Hematopoietic multipotent progenitor cell treated with erythropoietin and hydrocortisone succinate and interleukin-3 and kit ligand, for 6 days (in vitro differentiated cells): Measurements from ENCODE around the gene NUPR1.
"Not testable (repeated sequence)": the region's sequence is repeated elsewhere in the genome, so short reads cannot be mapped to it uniquely, and the experiment has no call there.

Source experiments
- DNase-seq: peaks from one replicate; pipeline ENCODE4 v3.0.0-alpha.2; 2015

The NUPR1 gene

DNA sequence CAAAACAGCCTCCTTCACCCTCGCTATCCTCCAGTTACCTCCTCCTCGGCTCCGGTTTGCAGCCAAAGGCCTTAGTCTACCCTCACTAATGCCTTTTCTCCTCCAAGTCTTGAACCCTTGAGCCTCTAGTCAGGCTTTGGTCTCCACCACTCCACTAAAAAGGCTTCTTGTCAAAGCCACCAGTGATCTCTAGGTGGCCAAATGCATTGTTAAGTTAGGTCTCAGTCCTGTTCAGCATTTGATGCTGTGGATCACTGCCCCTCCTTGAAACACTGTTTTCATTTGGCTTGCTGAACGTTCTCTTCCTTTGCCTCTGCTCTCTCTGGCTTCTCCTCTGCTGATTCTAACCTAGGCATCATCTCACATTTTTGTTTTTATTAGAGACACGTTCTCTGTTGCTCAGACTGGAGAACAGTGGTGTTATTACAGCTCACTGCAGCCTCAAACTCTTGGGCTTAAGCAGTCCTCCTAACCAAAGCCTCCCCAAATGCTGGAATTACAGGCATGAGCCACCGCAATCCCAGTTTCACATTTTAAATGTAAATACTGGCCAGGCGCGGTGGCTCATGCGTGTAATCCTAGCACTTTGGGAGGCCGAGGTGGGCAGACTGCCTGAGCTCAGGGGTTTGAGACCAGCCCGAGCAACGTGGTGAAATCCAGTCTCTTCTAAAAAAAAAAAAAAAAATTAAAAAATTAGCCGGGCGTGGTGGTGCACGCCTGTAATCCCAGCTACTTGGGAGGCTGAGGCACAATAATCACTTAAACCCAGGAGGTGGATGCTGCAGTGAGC lies 16.1 kb upstream of the NUPR1 start:
- DNase-seq: peak; percentile 24

- DNase-seq: peak; percentile 98
Observed at GRCh38 chr16:28553776-28554633, 15.2 kb upstream of the NUPR1 start, which contains the start of gene SGF29. TSS of gene SGF29 (plus strand) at chr16:28553920. CDS start at chr16:28581070, 27,150 bp downstream.

GRCh38 chr16:28549301-28549899 lies 10.6 kb upstream of the NUPR1 start:
- DNase-seq: peak; percentile 80

- no peak for DNase-seq
Observed at GRCh38 chr16:28548306-28548802, 9.6 kb upstream of the NUPR1 start.

DNA sequence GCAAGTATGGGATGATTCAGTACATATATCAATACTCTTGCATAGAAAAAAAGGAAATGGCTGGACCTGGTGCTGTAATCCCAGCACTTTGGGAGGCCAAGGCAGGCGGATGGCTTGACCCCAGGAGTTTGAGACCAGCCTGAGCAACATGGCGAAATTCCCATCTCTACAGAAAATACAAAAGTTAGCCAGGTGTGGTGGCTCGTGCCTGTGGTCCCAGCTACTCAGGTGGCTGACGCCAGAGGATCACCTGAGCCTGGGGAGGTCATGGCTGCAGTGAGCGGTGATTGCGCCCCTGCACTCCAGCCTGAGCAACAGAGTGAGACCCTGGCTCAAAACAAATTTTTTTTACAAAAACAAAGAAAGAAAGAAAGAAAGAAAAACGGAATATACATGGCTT lies 7.9 kb upstream of the NUPR1 start:
- no peak for DNase-seq

- DNase-seq: not testable (repeated sequence)
Observed at GRCh38 chr16:28545964-28546363, 7.2 kb upstream of the NUPR1 start.

DNA sequence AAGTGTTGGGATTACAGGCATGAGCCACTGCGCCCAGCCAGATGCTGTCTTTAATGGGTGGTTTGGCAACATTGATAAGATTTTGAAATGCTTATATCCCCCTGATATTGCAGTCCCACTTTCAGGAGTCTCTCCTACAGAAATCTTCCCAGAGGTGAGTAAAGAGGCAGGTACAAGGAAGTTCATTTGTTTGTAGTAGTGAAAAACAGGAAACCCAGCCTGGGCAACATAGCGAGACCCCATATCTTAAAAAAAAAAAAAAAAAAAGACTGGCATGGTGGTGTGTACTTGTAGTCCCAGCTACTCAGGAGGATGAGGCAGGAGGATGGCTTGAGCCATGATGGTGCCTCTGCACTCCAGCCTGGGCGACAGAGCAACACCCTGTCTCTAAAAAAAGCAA lies 6.2 kb upstream of the NUPR1 start:
- no peak for DNase-seq

- peak; percentile 69 for DNase-seq
Observed at GRCh38 chr16:28543072-28543471, 4.3 kb upstream of the NUPR1 start.

GRCh38 chr16:28542646-28543045 lies 3.9 kb upstream of the NUPR1 start:
- DNase-seq: no peak

- no peak for DNase-seq
Observed at GRCh38 chr16:28540346-28540745, 1.6 kb upstream of the NUPR1 start.

- DNase-seq: no peak
Observed at GRCh38 chr16:28537964-28538732, 626 bp downstream of the NUPR1 start.

GRCh38 chr16:28537076-28537475 lies 1.7 kb downstream of the NUPR1 start:
- DNase-seq: no peak

DNA sequence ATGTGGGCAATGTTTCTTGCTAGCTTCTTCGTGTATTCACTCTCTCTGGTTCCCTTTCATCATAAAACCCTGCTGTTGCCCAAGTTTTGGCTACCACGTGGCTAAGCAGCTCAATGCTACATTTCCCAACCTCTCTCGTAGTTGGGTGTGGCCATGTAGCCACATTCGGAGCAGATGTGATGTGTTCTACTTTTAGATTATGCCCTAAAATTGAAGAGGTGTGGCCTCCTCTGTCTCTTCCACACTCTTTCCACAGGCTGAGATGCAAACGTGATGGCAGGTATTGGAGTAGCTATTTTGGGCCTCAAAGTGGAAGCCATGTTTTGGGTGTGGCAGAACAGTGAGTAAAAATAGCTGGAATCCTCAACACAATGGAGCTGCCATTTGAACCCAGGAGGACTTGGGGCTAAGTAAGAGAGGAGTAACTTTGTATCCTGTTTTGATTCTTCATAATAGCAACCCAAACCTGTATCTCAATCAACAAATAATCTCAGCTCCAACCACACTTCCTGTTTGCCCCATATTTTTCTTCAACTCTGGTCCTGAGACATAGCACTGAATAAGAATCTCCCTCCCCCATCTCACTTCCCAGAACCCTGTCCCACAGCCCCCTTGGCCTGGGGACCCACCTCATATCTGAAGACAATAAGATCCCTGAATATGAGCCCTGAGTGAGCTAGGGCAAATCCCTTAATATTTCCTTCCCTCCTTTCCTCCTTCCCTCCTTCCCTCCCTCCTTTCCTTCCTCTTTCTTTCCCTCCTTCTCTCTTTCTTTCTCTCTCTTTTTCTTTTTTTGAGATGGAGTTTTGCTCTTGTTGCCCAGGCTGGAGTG lies 4.0 kb downstream of the NUPR1 start:
- DNase-seq: peak; percentile 82

GRCh38 chr16:28532940-28533647 lies 5.7 kb downstream of the NUPR1 start:
- no peak for DNase-seq

DNA sequence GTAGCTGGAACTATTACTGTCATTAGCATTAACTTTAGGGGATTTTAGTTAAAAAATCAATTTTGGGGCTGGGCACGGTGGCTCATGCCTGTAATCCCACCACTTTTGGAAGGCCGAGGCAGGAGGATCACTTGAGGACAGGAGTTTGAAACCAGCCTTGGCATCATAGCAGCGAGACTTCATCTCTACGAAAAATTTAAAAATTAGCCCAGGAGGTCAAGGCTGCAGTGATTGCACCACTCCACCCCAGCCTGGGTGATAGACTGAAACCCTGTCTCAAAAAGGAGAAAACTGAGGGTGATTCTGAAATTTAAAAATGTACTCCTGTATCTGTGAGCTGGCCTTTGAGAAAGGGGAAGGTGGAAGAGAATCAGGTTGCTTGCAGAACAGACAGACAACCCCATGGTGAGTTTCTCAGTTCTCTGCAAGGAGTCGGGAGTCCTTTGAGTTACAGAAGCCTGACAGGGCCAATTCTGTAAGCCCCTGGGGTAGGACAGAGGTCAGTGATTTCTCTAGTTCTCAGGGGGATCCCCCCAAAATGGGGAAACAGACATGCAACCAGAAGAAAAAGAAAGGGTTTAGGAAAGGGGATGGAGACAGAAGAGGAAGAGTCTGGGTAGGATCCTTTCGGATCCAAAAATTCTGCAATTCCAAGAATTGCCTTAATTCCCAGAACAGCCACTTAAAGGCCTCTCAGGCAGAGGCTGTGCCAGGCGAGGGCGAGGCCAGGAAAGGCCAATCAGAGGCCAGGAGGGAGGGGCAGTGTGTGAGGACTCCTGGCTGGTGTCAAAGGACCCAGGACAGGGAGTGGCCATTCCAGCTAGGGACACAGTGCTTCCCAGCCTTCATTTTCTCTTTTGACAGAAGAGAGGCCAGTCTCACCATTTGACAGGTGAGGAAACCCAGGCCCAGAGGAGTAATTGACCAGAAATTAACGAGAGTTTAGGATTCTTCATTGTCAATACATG lies 6.7 kb downstream of the NUPR1 start:
- DNase-seq: no peak

DNA sequence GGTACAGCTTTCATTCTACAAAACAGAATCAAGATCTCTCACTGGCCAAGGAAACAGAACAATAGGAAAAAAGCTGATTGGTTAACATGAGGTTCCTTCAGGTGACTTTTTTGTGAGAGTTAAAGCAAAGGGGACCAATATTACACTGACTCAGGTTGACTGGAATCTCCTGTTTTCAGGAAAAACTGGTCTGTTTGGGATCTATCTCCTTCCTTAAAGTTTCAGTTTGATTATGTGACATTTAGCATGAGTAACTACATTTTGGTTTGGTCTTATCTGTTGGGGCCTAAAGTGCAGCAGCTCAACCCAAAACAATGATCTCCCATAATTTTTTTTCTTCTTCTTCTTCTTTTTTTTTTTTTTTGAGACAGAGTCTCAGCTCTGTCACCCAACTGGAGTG lies 9.7 kb downstream of the NUPR1 start:
- DNase-seq: no peak

DNA sequence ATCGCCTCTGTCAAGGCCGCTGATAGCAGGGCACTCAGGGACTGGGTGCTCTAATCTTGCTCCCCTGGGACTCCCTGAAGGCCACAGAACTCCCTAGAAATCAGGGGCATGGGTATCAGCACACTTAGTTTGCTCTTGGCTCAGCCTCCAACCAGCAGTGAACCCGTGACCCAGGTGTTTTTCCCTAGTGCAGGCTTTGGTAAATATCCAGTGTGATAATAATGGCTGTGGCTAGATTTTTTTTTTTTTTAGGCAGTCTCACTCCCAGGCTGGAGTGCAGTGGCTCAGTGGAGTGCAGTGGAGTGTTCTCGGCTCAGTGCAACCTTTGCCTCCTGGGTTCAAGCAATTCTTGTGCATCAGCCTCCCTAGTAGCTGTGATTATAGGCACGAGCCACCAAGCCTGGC lies 10.3 kb downstream of the NUPR1 start:
- DNase-seq: no peak

DNA sequence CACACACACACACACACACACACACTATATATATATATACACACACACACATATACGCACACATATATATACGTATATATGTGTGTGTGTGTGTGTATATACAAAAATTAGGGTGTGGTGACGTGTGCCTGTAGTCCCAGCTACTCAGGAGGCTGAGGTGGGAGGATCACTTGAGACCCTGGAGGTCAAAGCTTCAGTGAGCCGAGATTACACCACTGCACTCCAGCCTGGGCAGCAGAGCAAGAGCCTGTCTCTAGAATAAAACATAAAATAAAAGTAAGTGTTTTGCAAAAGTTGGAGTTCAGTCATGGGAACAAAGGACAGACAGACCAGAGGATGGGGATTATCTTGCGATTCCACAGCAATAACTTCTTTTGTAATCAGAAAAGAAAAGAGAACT lies 10.8 kb downstream of the NUPR1 start:
- no peak for DNase-seq

DNA sequence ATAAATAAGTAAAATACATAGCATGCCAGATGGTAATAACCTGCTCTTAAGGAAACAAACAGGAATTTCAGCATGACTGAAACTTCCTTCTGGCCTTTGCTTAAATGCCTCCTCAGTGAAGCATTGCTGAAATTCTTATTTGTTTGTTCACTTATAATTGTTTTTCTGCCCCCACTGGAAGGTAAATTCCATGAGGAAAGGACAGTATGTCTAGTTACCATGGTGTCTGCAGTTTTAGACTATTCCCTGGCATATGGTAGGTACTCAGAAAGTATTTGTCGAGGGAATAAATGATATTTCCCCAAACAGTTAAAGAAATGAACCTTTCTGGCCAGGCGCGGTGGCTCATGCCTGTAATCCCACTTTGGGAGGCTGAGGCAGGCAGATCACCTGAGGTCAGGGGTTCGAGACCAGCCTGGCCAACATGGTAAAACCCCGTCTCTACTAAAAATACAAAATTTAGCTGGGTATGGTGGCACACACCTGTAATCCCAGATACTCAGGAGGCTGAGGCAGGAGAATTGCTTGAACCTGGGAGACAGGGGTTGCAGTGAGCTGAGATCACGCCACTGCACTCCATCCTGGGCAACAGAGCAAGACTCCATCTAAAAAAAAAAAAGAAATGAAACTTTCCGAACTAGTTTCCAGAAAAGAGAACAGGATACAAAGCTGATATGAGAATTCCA lies 11.5 kb downstream of the NUPR1 start:
- not testable (repeated sequence) for DNase-seq
